Mesothelial cell of epicardium (in vitro differentiated cells): Measurements from ENCODE around the gene PDCD11. TPM values are rescaled to one million over a fixed set of nuclear protein-coding genes. Genes with fewer than 3 reads are reported as not detected.
A peak's percentile ranks its signal among the peaks of the same experiment; 100 is the strongest.

ENCODE experiments used
- DNase-seq, 2 experiments: peaks; one replicate each; pipeline ENCODE4 v3.0.0; 2021; ENCODE audit warnings: low spot score in 2 of 2; ENCODE audit not compliant: unreplicated experiment in 2 of 2
- H3K27ac Mint-ChIP-seq: 2 replicates; pipeline ENCODE4 v1.8.0; 2021; ENCODE audit warnings: mixed read lengths
- H3K27me3 Mint-ChIP-seq: 2 replicates; pipeline ENCODE4 v1.8.0; 2021; ENCODE audit warnings: low read depth, mixed read lengths
- H3K36me3 Mint-ChIP-seq: 2 replicates; pipeline ENCODE4 v1.8.0; 2021; ENCODE audit warnings: mixed read lengths
- H3K4me1 Mint-ChIP-seq: 2 replicates; pipeline ENCODE4 v1.8.0; 2021; ENCODE audit warnings: mixed read lengths
- H3K4me3 Mint-ChIP-seq: 2 replicates; pipeline ENCODE4 v1.8.0; 2021; ENCODE audit warnings: mild to moderate bottlenecking, moderate library complexity, mixed read lengths
- H3K9me3 Mint-ChIP-seq: 2 replicates; pipeline ENCODE4 v1.8.0; 2021; ENCODE audit warnings: mixed read lengths
- total RNA-seq: library from RNA; stranded (reverse); gene quantifications from 3 replicates; pipeline ENCODE4 v1.2.1, GENCODE V29; 2021
- TF ChIP-seq, protein P1 (sequence below): fragments of 200-600 bp; sonication (generic); IDR thresholded peaks from one replicate; pipeline ENCODE4 v1.5.0; 2021; ENCODE audit warnings: antibody characterized with exemption; ENCODE audit not compliant: unreplicated experiment

PDCD11 gene
- total RNA-seq, 1 donor from 2014 or later = 53.6 TPM

- Mint-ChIP-seq H3K27me3 (no peaks in the 10 kb centered on the region), H3K9me3 (no peaks in the 10 kb centered on the region), H3K27ac (peak overlapping the region; percentile 8), H3K36me3 (peaks cover 33% of the 10 kb centered on the region), H3K4me1 (no peaks in the 10 kb centered on the region), H3K4me3 (no peak overlapping the region)
- DNase-seq = no peak
- TF ChIP-seq, protein P1, sequence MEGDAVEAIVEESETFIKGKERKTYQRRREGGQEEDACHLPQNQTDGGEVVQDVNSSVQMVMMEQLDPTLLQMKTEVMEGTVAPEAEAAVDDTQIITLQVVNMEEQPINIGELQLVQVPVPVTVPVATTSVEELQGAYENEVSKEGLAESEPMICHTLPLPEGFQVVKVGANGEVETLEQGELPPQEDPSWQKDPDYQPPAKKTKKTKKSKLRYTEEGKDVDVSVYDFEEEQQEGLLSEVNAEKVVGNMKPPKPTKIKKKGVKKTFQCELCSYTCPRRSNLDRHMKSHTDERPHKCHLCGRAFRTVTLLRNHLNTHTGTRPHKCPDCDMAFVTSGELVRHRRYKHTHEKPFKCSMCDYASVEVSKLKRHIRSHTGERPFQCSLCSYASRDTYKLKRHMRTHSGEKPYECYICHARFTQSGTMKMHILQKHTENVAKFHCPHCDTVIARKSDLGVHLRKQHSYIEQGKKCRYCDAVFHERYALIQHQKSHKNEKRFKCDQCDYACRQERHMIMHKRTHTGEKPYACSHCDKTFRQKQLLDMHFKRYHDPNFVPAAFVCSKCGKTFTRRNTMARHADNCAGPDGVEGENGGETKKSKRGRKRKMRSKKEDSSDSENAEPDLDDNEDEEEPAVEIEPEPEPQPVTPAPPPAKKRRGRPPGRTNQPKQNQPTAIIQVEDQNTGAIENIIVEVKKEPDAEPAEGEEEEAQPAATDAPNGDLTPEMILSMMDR = no peak
Measured at GRCh38 chr10:103448746-103449145, 52.3 kb downstream of the PDCD11 start.

- Mint-ChIP-seq H3K4me3 (no peak overlapping the region), H3K27ac (no peak overlapping the region), H3K36me3 (peaks cover 26% of the 10 kb centered on the region), H3K27me3 (no peaks in the 10 kb centered on the region), H3K9me3 (no peaks in the 10 kb centered on the region), H3K4me1 (no peaks in the 10 kb centered on the region)
- DNase-seq = no peak
- TF ChIP-seq, protein P1 = no peak
Measured at GRCh38 chr10:103449208-103450144, 53.0 kb downstream of the PDCD11 start.

DNA sequence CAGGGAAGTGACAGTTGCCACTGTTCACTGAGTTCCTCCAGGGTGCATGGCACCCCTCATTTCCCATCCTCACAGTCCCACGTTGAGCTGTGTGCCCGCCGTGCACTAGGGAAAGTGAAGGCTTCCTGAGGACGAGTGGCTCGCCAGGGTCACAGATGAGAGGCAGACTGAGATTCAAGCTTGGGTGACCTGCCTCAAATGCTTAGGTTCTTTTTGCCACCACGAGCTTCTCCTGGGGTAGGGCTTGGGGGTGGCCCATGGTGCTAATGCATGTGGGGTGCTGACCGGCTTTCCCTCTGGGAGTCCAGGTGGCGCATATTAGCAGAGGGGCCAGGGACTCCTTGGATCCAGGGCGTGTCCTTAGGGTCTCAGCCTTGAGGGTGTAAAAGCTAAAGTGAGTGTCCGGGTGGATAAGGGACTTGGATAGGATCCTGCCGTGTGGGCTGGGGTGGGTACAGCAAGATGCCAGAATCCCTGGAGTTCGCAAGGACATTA, 53.8 kb downstream of the PDCD11 start:
- TF ChIP-seq, protein P1 = no peak
- no peak overlapping the region for H3K4me3 Mint-ChIP-seq
- H3K27ac Mint-ChIP-seq = no peak overlapping the region
- H3K4me1 Mint-ChIP-seq = no peaks in the 10 kb centered on the region
- no peaks in the 10 kb centered on the region for H3K27me3 Mint-ChIP-seq
- no peaks in the 10 kb centered on the region for H3K9me3 Mint-ChIP-seq
- no peak for DNase-seq
- H3K36me3 Mint-ChIP-seq = peaks cover 21% of the 10 kb centered on the region

GRCh38 chr10:103451091-103451813, 54.8 kb downstream of the PDCD11 start:
- Mint-ChIP-seq H3K27me3 (no peaks in the 10 kb centered on the region), H3K9me3 (no peaks in the 10 kb centered on the region), H3K36me3 (peaks cover 19% of the 10 kb centered on the region), H3K4me3 (peak overlapping the region; percentile 59), H3K4me1 (no peaks in the 10 kb centered on the region), H3K27ac (no peak overlapping the region)
- DNase-seq = no peak
- TF ChIP-seq, protein P1 = no peak

- TF ChIP-seq, protein P1 = no peak
- Mint-ChIP-seq H3K27me3 (no peaks in the 10 kb centered on the region), H3K36me3 (peaks cover 15% of the 10 kb centered on the region), H3K4me3 (peak within 1 kb of the TSS; percentile 59), H3K9me3 (no peaks in the 10 kb centered on the region), H3K27ac (no peak within 1 kb of the TSS), H3K4me1 (no peaks in the 10 kb centered on the region)
- DNase-seq = peak in 1 of 2 experiments; percentile 53
Measured at GRCh38 chr10:103451831-103452505, 55.5 kb downstream of the PDCD11 start, which contains the start of gene CALHM2. Gene CALHM2, minus strand, starts transcription at chr10:103452370. Its CDS starts 2,429 bp downstream, at chr10:103449941.
